HepG2 (cell line): Measurements from ENCODE around the gene FOXS1. TPM values are rescaled to one million over a fixed set of nuclear protein-coding genes. Genes with fewer than 3 reads are reported as not detected.
A peak's percentile ranks its signal among the peaks of the same experiment; 100 is the strongest.

Source experiments
- ATF7-NPFF ChIP-seq: sonication (generic); formaldehyde crosslinking; IDR thresholded peaks from 2 replicates; pipeline ENCODE4 v1.8.1; 2023; ENCODE audit warnings: mild to moderate bottlenecking, low read depth, missing genetic modification reagents, moderate library complexity
- DR1 ChIP-seq: sonication (generic); formaldehyde crosslinking; IDR thresholded peaks from 2 replicates; pipeline ENCODE4 v1.8.0; 2021; ENCODE audit warnings: mild to moderate bottlenecking, missing genetic modification reagents, inconsistent platforms
- DRAP1 ChIP-seq: IDR thresholded peaks from 2 replicates; pipeline ENCODE4 v1.6.1; 2016; ENCODE audit warnings: missing genetic modification reagents, missing compliant biosample characterization
- FOXK1 ChIP-seq: sonication (generic); formaldehyde crosslinking; IDR thresholded peaks from 2 replicates; pipeline ENCODE4 v1.4.0; 2020; ENCODE audit warnings: low read depth, missing genetic modification reagents, borderline replicate concordance
- GMEB2 ChIP-seq: IDR thresholded peaks from 2 replicates; pipeline ENCODE4 v1.6.1; 2016; ENCODE audit warnings: missing biosample characterization, missing genetic modification reagents, low read depth
- PHF21A ChIP-seq: sonication (generic); formaldehyde crosslinking; IDR thresholded peaks from 2 replicates; pipeline ENCODE4 v1.5.0; 2020; ENCODE audit warnings: mild to moderate bottlenecking, missing genetic modification reagents
- SALL1 ChIP-seq: sonication (generic); formaldehyde crosslinking; IDR thresholded peaks from 2 replicates; pipeline ENCODE4 v1.8.0; 2022; ENCODE audit warnings: mild to moderate bottlenecking, missing genetic modification reagents
- SIX4 ChIP-seq: sonication (generic); formaldehyde crosslinking; IDR thresholded peaks from 2 replicates; pipeline ENCODE4 v1.4.0; 2020; ENCODE audit warnings: missing genetic modification reagents
- SMARCE1 ChIP-seq: fragments of 450-650 bp; IDR thresholded peaks from 2 replicates; pipeline ENCODE4 v1.6.1; 2017; ENCODE audit warnings: borderline replicate concordance
- SRSF1 ChIP-seq: fragments of 200-400 bp; formaldehyde crosslinking; optimal IDR thresholded peaks from 2 replicates; pipeline ENCODE3; 2017; ENCODE audit warnings: mild to moderate bottlenecking, low read depth, low read length, moderate library complexity
- ZFY ChIP-seq: sonication (generic); formaldehyde crosslinking; IDR thresholded peaks from 2 replicates; pipeline ENCODE4 v1.4.0; 2020; ENCODE audit warnings: missing genetic modification reagents
- ZNF142 ChIP-seq: sonication (generic); formaldehyde crosslinking; IDR thresholded peaks from 2 replicates; pipeline ENCODE4 v1.4.0; 2020; ENCODE audit warnings: missing genetic modification reagents
- ZNF512B ChIP-seq: sonication (generic); formaldehyde crosslinking; IDR thresholded peaks from 2 replicates; pipeline ENCODE4 v1.5.1; 2020; ENCODE audit warnings: missing genetic modification reagents, mild to moderate bottlenecking, borderline replicate concordance
- ZNF576 ChIP-seq: sonication (generic); formaldehyde crosslinking; IDR thresholded peaks from 2 replicates; pipeline ENCODE4 v1.4.0; 2020; ENCODE audit warnings: mild to moderate bottlenecking, missing genetic modification reagents
- ZNF672 ChIP-seq: sonication (generic); formaldehyde crosslinking; IDR thresholded peaks from 2 replicates; pipeline ENCODE4 v1.8.1; 2022; ENCODE audit warnings: missing genetic modification reagents
- ZNF883 ChIP-seq: sonication (generic); formaldehyde crosslinking; IDR thresholded peaks from 2 replicates; pipeline ENCODE4 v1.5.1; 2020; ENCODE audit warnings: mild to moderate bottlenecking, missing genetic modification reagents; ENCODE audit errors: not compliant biosample characterization
- ZSCAN29 ChIP-seq: sonication (generic); formaldehyde crosslinking; conservative IDR thresholded peaks from 2 replicates; pipeline ENCODE4 v1.4.0; 2020; ENCODE audit warnings: mild to moderate bottlenecking, missing genetic modification reagents
- ZSCAN31 ChIP-seq: sonication (generic); formaldehyde crosslinking; IDR thresholded peaks from 2 replicates; pipeline ENCODE4 v1.5.0; 2020; ENCODE audit warnings: low read depth, mild to moderate bottlenecking, missing genetic modification reagents
- polyA plus RNA-seq, 8 experiments: library from polyadenylated mRNA; depleted of rRNA in 3 of 8; stranded (reverse) in 7 of 8; unstranded in 1 of 8; fragments of >200 nt; fragmentation: Illumina TruSeq in 4 of 8; extraction: Trizol in 4 of 8; gene quantifications; 2 replicates each; pipeline versions ENCODE4 v1.2.1 to v1.2.3, GENCODE V29; 2011 to 2016; ENCODE audit warnings: low read depth in 4 of 8, missing spikeins in 1 of 8, mixed read lengths in 1 of 8; ENCODE audit not compliant: insufficient read depth in 1 of 8
- total RNA-seq, 5 experiments: library from RNA; depleted of rRNA; stranded (reverse); fragments of >200 nt; fragmentation: Illumina TruSeq; extraction: Trizol; gene quantifications; 2 replicates each; pipeline ENCODE4 v1.2.3, GENCODE V29; 2016; ENCODE audit warnings: low read depth in 1 of 5

FOXS1 gene
- total and polyA plus RNA-seq, 2 of the 13 experiments (the other 11 are each of a cell fraction or from before 2014, with no cell fraction given) = not detected

- TF ChIP-seq ZNF142 (CRISPR knock-in tag) (peak; percentile 76), SMARCE1 (no peak), SALL1 (CRISPR knock-in tag) (peak; percentile 74), GMEB2 (CRISPR knock-in tag) (no peak), FOXK1 (CRISPR knock-in tag) (0 out of 2 replicates have a peak, but pooled peaks have one; percentile 57), SIX4 (CRISPR knock-in tag) (no peak), ZNF512B (CRISPR knock-in tag) (no peak), DRAP1 (CRISPR knock-in tag) (peak; percentile 78), SRSF1 (no peak), ATF7-NPFF (peak; percentile 83), ZFY (CRISPR knock-in tag) (peak; percentile 63), ZSCAN29 (CRISPR knock-in tag) (0 out of 2 replicates have a peak, but pooled peaks have one; percentile 62), ZNF576 (CRISPR knock-in tag) (peak; percentile 47; the same call in 1 of the 2 replicates), ZNF672 (CRISPR knock-in tag) (no peak), DR1 (peak; percentile 65; the same call in 1 of the 2 replicates), PHF21A (peak; percentile 81), ZSCAN31 (CRISPR knock-in tag) (no peak), ZNF883 (CRISPR knock-in tag) (peak; percentile 77)
These were observed 34.0 kb upstream of the FOXS1 start (continued) for GRCh38 chr20:31879143-31879987.
